GM12891 (cell line): Measurements from ENCODE around the gene CABP2.
"Not testable (repeated sequence)": the region's sequence is repeated elsewhere in the genome, so short reads cannot be mapped to it uniquely, and the experiment has no call there.

Source experiments
- DNase-seq: peaks from one replicate; pipeline ENCODE4 v3.0.0; 2011; ENCODE audit warnings: low spot score; ENCODE audit not compliant: insufficient read length
- FAIRE-seq: peaks from 2 replicates; lab custom pipeline; 2011; peaks lifted over from hg19 to GRCh38; lab: Jason Lieb, UNC
- PAX5 ChIP-seq: IDR thresholded peaks from 2 replicates; pipeline ENCODE4 v1.6.1; 2011; ENCODE audit warnings: low read length, moderate library complexity, mild to moderate bottlenecking; ENCODE audit not compliant: insufficient read depth, severe bottlenecking
- POLR2A ChIP-seq: IDR thresholded peaks from 2 replicates; pipeline ENCODE4 v1.6.1; 2011; ENCODE audit warnings: low read depth, low read length, control low read depth
- POLR2AphosphoS5 ChIP-seq: IDR thresholded peaks from 2 replicates; pipeline ENCODE4 v1.6.1; 2011; ENCODE audit warnings: low read depth, low read length, control low read depth
- POU2F2 ChIP-seq: IDR thresholded peaks from 2 replicates; pipeline ENCODE4 v1.6.1; 2011; ENCODE audit warnings: low read depth, mild to moderate bottlenecking, control low read depth, low read length, moderate library complexity
- SPI1 ChIP-seq: IDR thresholded peaks from 2 replicates; pipeline ENCODE4 v1.6.1; 2011; ENCODE audit warnings: low read depth, low read length, control low read depth
- TAF1 ChIP-seq: IDR thresholded peaks from 2 replicates; pipeline ENCODE4 v1.6.1; 2011; ENCODE audit warnings: low read depth, low read length, control low read depth

CABP2 gene

GRCh38 chr11:67556244-67556643 lies 33.0 kb upstream of the CABP2 start:
- no peak for TF ChIP-seq POU2F2
- TF ChIP-seq TAF1, result no peak
- no peak for TF ChIP-seq PAX5
- TF ChIP-seq POLR2AphosphoS5, result no peak
- no peak for TF ChIP-seq POLR2A
- TF ChIP-seq SPI1, result no peak
- no peak for DNase-seq
- FAIRE-seq, result no peak

GRCh38 chr11:67551697-67552096 lies 28.5 kb upstream of the CABP2 start:
- FAIRE-seq, DNase-seq: not testable (repeated sequence)

GRCh38 chr11:67551127-67551526 lies 27.9 kb upstream of the CABP2 start:
- TF ChIP-seq SPI1, result no peak
- FAIRE-seq (no peak), DNase-seq (no peak)

GRCh38 chr11:67548555-67549110 lies 25.4 kb upstream of the CABP2 start:
- FAIRE-seq, result no peak
- DNase-seq, result no peak

GRCh38 chr11:67548112-67548511 lies 24.9 kb upstream of the CABP2 start:
- FAIRE-seq, DNase-seq: not testable (repeated sequence)

More at GRCh38 chr11:67548555-67549110, 25.4 kb upstream of the CABP2 start:
- TF ChIP-seq PAX5, result no peak
- no peak for TF ChIP-seq POLR2A
- TF ChIP-seq POU2F2, result no peak
- TF ChIP-seq SPI1, result no peak
- TF ChIP-seq POLR2AphosphoS5, result no peak
- no peak for TF ChIP-seq TAF1

GRCh38 chr11:67545280-67545679 lies 22.0 kb upstream of the CABP2 start:
- FAIRE-seq, result no peak
- no peak for TF ChIP-seq PAX5
- no peak for TF ChIP-seq POU2F2
- TF ChIP-seq SPI1, result no peak
- no peak for TF ChIP-seq TAF1
- TF ChIP-seq POLR2AphosphoS5, result no peak
- TF ChIP-seq POLR2A, result no peak

GRCh38 chr11:67544616-67545242 lies 21.5 kb upstream of the CABP2 start:
- no peak for DNase-seq
- TF ChIP-seq SPI1 (no peak), POU2F2 (no peak), PAX5 (no peak), TAF1 (no peak), POLR2A (no peak), POLR2AphosphoS5 (no peak)
- no peak for FAIRE-seq

More at GRCh38 chr11:67545280-67545679, 22.0 kb upstream of the CABP2 start:
- DNase-seq, result no peak

GRCh38 chr11:67543585-67543984 lies 20.3 kb upstream of the CABP2 start:
- no peak for FAIRE-seq

GRCh38 chr11:67542971-67543370 lies 19.7 kb upstream of the CABP2 start:
- DNase-seq, result no peak
- no peak for FAIRE-seq
- no peak for TF ChIP-seq POLR2AphosphoS5
- TF ChIP-seq POLR2A, result no peak
- TF ChIP-seq PAX5, result no peak
- TF ChIP-seq POU2F2, result no peak
- no peak for TF ChIP-seq SPI1
- TF ChIP-seq TAF1, result no peak

More at GRCh38 chr11:67543585-67543984, 20.3 kb upstream of the CABP2 start:
- TF ChIP-seq TAF1 (no peak), POLR2A (no peak), POLR2AphosphoS5 (no peak), POU2F2 (no peak), SPI1 (no peak)
- DNase-seq, result no peak

- no peak for FAIRE-seq
- TF ChIP-seq POU2F2, result no peak
- no peak for TF ChIP-seq POLR2A
- no peak for TF ChIP-seq SPI1
- no peak for TF ChIP-seq PAX5
- no peak for TF ChIP-seq POLR2AphosphoS5
These were observed 18.9 kb upstream of the CABP2 start for GRCh38 chr11:67542169-67542568.

GRCh38 chr11:67541198-67541597 lies 18.0 kb upstream of the CABP2 start:
- DNase-seq (no peak), FAIRE-seq (no peak)
- TF ChIP-seq SPI1 (no peak), POU2F2 (no peak), TAF1 (no peak), PAX5 (no peak), POLR2AphosphoS5 (no peak), POLR2A (no peak)

More at GRCh38 chr11:67542169-67542568, 18.9 kb upstream of the CABP2 start:
- no peak for DNase-seq
